Stomach (tissue), 4 donors: ENCODE results near the gene RNF4.

Experiments used
- CTCF ChIP-seq, 7 experiments: fragments of 450-650 bp in 4 of 7; fragments of 200-600 bp in 3 of 7; sonication (generic) in 3 of 7; IDR thresholded peaks; one replicate each; pipeline ENCODE4 v1.5.1; 2016 to 2019; ENCODE audit warnings: antibody characterized with exemption in 7 of 7, control low read depth in 2 of 7, mild to moderate bottlenecking in 1 of 7
- EP300 ChIP-seq: sonication (generic); formaldehyde crosslinking; IDR thresholded peaks from one replicate; pipeline ENCODE4 v1.6.1; 2017; ENCODE audit warnings: antibody characterized with exemption
- POLR2A ChIP-seq, 4 donors: fragments of 450-650 bp; IDR thresholded peaks; one replicate each; pipeline ENCODE4 v1.6.1; 2016; ENCODE audit warnings: antibody characterized with exemption in 4 of 4, control low read depth in 2 of 4, mild to moderate bottlenecking in 1 of 4, moderate library complexity in 1 of 4
- POLR2AphosphoS5 ChIP-seq, 3 donors: sonication (generic); formaldehyde crosslinking; IDR thresholded peaks; one replicate each; pipeline ENCODE4 v1.6.1; 2016; ENCODE audit warnings: antibody characterized with exemption in 3 of 3

GRCh38 chr4:2497324-2497723, 28.4 kb downstream of the RNF4 start:
- TF ChIP-seq CTCF (IDR thresholded peaks at IDR 0.05) (no peak), POLR2AphosphoS5 (IDR thresholded peaks at IDR 0.05) (no peak), POLR2A (IDR thresholded peaks at IDR 0.05) (no peak), EP300 (no peak)
